GM19463 (cell line): ENCODE data around the gene ATP6V1G3.
"Not testable (repeated sequence)": the region's sequence is repeated elsewhere in the genome, so short reads cannot be mapped to it uniquely, and the experiment has no call there.

ENCODE experiments used
- ATAC-seq: cut with Tn5 transposase; IDR thresholded peaks from one replicate; pipeline ENCODE4 v1.9.1; 2021; ENCODE audit warnings: mild to moderate bottlenecking, moderate library complexity; ENCODE audit not compliant: unreplicated experiment

ATP6V1G3 gene

GRCh38 chr1:198498103-198498385 lies 42.4 kb downstream of the ATP6V1G3 start:
- no peak for ATAC-seq

GRCh38 chr1:198497326-198498102 lies 43.0 kb downstream of the ATP6V1G3 start:
- no peak for ATAC-seq

GRCh38 chr1:198496216-198497143 lies 44.0 kb downstream of the ATP6V1G3 start:
- ATAC-seq = no peak

- ATAC-seq = no peak
Observed at GRCh38 chr1:198495631-198496030, 44.8 kb downstream of the ATP6V1G3 start.

- ATAC-seq = no peak
Observed at GRCh38 chr1:198494658-198495103, 45.8 kb downstream of the ATP6V1G3 start.

- no peak for ATAC-seq
Observed at GRCh38 chr1:198494139-198494538, 46.3 kb downstream of the ATP6V1G3 start.

GRCh38 chr1:198493329-198493728 lies 47.2 kb downstream of the ATP6V1G3 start:
- ATAC-seq = no peak

GRCh38 chr1:198492872-198493271 lies 47.6 kb downstream of the ATP6V1G3 start:
- ATAC-seq = no peak

- ATAC-seq = no peak
Observed at GRCh38 chr1:198491596-198491995, 48.9 kb downstream of the ATP6V1G3 start.

- no peak for ATAC-seq
Observed at GRCh38 chr1:198491028-198491427, 49.5 kb downstream of the ATP6V1G3 start.

GRCh38 chr1:198490224-198490623 lies 50.3 kb downstream of the ATP6V1G3 start:
- no peak for ATAC-seq

GRCh38 chr1:198486903-198487302 lies 53.6 kb downstream of the ATP6V1G3 start:
- ATAC-seq = no peak

GRCh38 chr1:198483645-198484044 lies 56.8 kb downstream of the ATP6V1G3 start:
- no peak for ATAC-seq

GRCh38 chr1:198483006-198483405 lies 57.5 kb downstream of the ATP6V1G3 start:
- no peak for ATAC-seq

GRCh38 chr1:198481661-198482060 lies 58.8 kb downstream of the ATP6V1G3 start:
- ATAC-seq = no peak

GRCh38 chr1:198480876-198481275 lies 59.6 kb downstream of the ATP6V1G3 start:
- ATAC-seq = no peak

GRCh38 chr1:198477354-198477753 lies 63.1 kb downstream of the ATP6V1G3 start:
- ATAC-seq = not testable (repeated sequence)
